Natural killer cell (primary cell): ENCODE measurements around the gene VDAC2. TPM values are rescaled to one million over a fixed set of nuclear protein-coding genes. Genes with fewer than 3 reads are reported as not detected.

Source experiments
- ATAC-seq, 3 donors: fragments of 150-1000 bp in 2 of 3; fragments of 200-7000 bp in 1 of 3; cut with Tn5 transposase; 1 replicate in 1 of 3; 2 replicates in 2 of 3; pipeline ENCODE4 v1.10.0; 2021; ENCODE audit warnings: mild to moderate bottlenecking in 2 of 3, moderate library complexity in 2 of 3
- DNase-seq, 2 donors: peaks; one replicate each; pipeline versions ENCODE4 v3.0.0 to v3.0.0-alpha.2; 2013 to 2021; ENCODE audit warnings: mixed read lengths in 1 of 2
- H3K27ac ChIP-seq: one replicate; pipeline ENCODE4 v1.5.1; 2013; ENCODE audit warnings: mild to moderate bottlenecking, low read length
- H3K27me3 ChIP-seq: one replicate; pipeline ENCODE4 v1.6.1; 2013; ENCODE audit warnings: low read length; ENCODE audit not compliant: control insufficient read depth, insufficient read depth
- H3K36me3 ChIP-seq: one replicate; pipeline ENCODE4 v1.6.1; 2013; ENCODE audit warnings: low read length; ENCODE audit not compliant: control insufficient read depth, insufficient read depth
- H3K4me1 ChIP-seq: one replicate; pipeline ENCODE4 v1.6.1; 2013; ENCODE audit warnings: low read length; ENCODE audit not compliant: control insufficient read depth, insufficient read depth
- H3K4me3 ChIP-seq: one replicate; pipeline ENCODE4 v1.5.1; 2013; ENCODE audit warnings: low read length
- H3K9me3 ChIP-seq: one replicate; pipeline ENCODE4 v1.6.1; 2013; ENCODE audit warnings: low read length; ENCODE audit not compliant: control insufficient read depth, insufficient read depth
- H3K27ac Mint-ChIP-seq, 2 donors: one replicate each; pipeline ENCODE4 v1.8.0; 2022; ENCODE audit warnings: mild to moderate bottlenecking in 2 of 2, mixed read lengths in 2 of 2, moderate library complexity in 1 of 2
- H3K27me3 Mint-ChIP-seq, 2 donors: one replicate each; pipeline ENCODE4 v1.8.0; 2022; ENCODE audit warnings: low read depth in 2 of 2, mixed read lengths in 2 of 2
- H3K36me3 Mint-ChIP-seq: one replicate; pipeline ENCODE4 v1.8.0; 2022; ENCODE audit warnings: mixed read lengths
- H3K4me1 Mint-ChIP-seq, 2 donors: one replicate each; pipeline ENCODE4 v1.8.0; 2022; ENCODE audit warnings: mixed read lengths in 2 of 2
- H3K4me3 Mint-ChIP-seq: one replicate; pipeline ENCODE4 v1.8.0; 2022; ENCODE audit warnings: mild to moderate bottlenecking, moderate library complexity, mixed read lengths
- H3K9me3 Mint-ChIP-seq, 2 donors: one replicate each; pipeline ENCODE4 v1.8.0; 2022; ENCODE audit warnings: mixed read lengths in 2 of 2
- CTCF ChIP-seq: fragments of 200-600 bp; IDR thresholded peaks from one replicate; pipeline ENCODE4 v1.8.0; 2022; ENCODE audit warnings: antibody characterized with exemption
- WGBS: methylation state at CpG from one replicate; pipeline ENCODE4 v1.1.7; 2013; ENCODE audit warnings: missing lambda C conversion rate; ENCODE audit not compliant: insufficient coverage; 5-methylcytosine and 5-hydroxymethylcytosine counted together
- intact Hi-C: fragments of 100-400 bp; cut with micrococcal nuclease; formaldehyde crosslinking; loops from one replicate; pipeline ENCODE4 v1.14.2; 2022
- total RNA-seq, 4 donors: library from RNA; stranded (reverse); fragments of 120-200 nt in 1 of 4; gene quantifications; one replicate each; pipeline versions ENCODE4 v1.2.3 to v1.2.4, GENCODE V29; 2013 to 2022

Gene VDAC2
- total RNA-seq, 3 donors from 2014 or later (not counting 1 experiment from before 2014, with no cell fraction given) = 110 to 124 (median 117) TPM

- peak; percentile 79 to 90 (median 79) for ATAC-seq
- Mint-ChIP-seq H3K27me3 (no peaks in the 10 kb centered on the region), H3K9me3 (no peaks in the 10 kb centered on the region), H3K4me3 (peak overlapping the region; percentile 76), H3K27ac (peak overlapping the region; percentile 86 to 94), H3K36me3 (peaks cover 6% of the 10 kb centered on the region), H3K4me1 (peaks cover 14 to 19% of the 10 kb centered on the region in 2 donors)
- H3K27ac ChIP-seq = peak overlapping the region; percentile 87
- no peaks in the 10 kb centered on the region for H3K27me3 ChIP-seq
- peaks cover 26% of the 10 kb centered on the region for H3K36me3 ChIP-seq
- no peaks in the 10 kb centered on the region for H3K9me3 ChIP-seq
- peak overlapping the region; percentile 74 for H3K4me3 ChIP-seq
- peak; percentile 94 to 98 for DNase-seq
- intact Hi-C loops = loop anchor here (1.0 to 2.0 kb wide), 2 partner anchors 24 to 123 kb away; partner anchors contain the start of genes SAMD8 and VDAC2
- peaks cover 20% of the 10 kb centered on the region for H3K4me1 ChIP-seq
- 1% methylated on average over 48 of the region's 48 CpGs for WGBS
- TF ChIP-seq CTCF = no peak
These were observed 23.6 kb downstream of the VDAC2 start for GRCh38 chr10:75234017-75234682.

- ATAC-seq = peak in 2 of 3 donors; percentile 0 to 1
- H3K4me1 Mint-ChIP-seq = peaks cover 13 to 19% of the 10 kb centered on the region in 2 donors
- intact Hi-C loops = loop anchor here (1.0 to 5.0 kb wide), 3 partner anchors 25 to 213 kb away; partner anchors contain the start of genes SAMD8 and VDAC2
These were observed 24.2 kb downstream of the VDAC2 start for GRCh38 chr10:75234683-75235374.

GRCh38 chr10:75235375-75236177, 25.0 kb downstream of the VDAC2 start, which contains the start of gene COMTD1:
Gene COMTD1 (minus strand): TSS chr10:75235957. CDS start chr10:75235928, 29 bp downstream.
- peak within 1 kb of the TSS; percentile 68 to 94 for H3K27ac Mint-ChIP-seq
- no peaks in the 10 kb centered on the region for H3K9me3 Mint-ChIP-seq
- H3K4me1 ChIP-seq = peaks cover 20% of the 10 kb centered on the region
- peak; percentile 100 for TF ChIP-seq CTCF
- H3K27me3 Mint-ChIP-seq = no peaks in the 10 kb centered on the region
- no peaks in the 10 kb centered on the region for H3K27me3 ChIP-seq
- peak within 1 kb of the TSS; percentile 84 for H3K4me3 Mint-ChIP-seq
- peak within 1 kb of the TSS; percentile 53 for H3K27ac ChIP-seq
- WGBS = under 1% methylated on average over 76 of the region's 76 CpGs
- intact Hi-C loops = loop anchor here (1.0 to 5.0 kb wide), 4 partner anchors 47 to 969 kb away; partner anchors contain the start of gene SAMD8
- peaks cover 4% of the 10 kb centered on the region for H3K36me3 Mint-ChIP-seq
- ATAC-seq = peak; percentile 74 to 88 (median 78)
- peaks cover 14% of the 10 kb centered on the region for H3K36me3 ChIP-seq
- H3K9me3 ChIP-seq = no peaks in the 10 kb centered on the region
- H3K4me1 Mint-ChIP-seq = peaks cover 9 to 15% of the 10 kb centered on the region in 2 donors
- peak within 1 kb of the TSS; percentile 74 for H3K4me3 ChIP-seq
- peak; percentile 92 to 95 for DNase-seq

More at GRCh38 chr10:75234683-75235374, 24.2 kb downstream of the VDAC2 start:
- peak overlapping the region; percentile 53 for H3K27ac ChIP-seq
- peaks cover 6% of the 10 kb centered on the region for H3K36me3 Mint-ChIP-seq
- peak overlapping the region; percentile 84 for H3K4me3 Mint-ChIP-seq
- no peak for DNase-seq
- no peaks in the 10 kb centered on the region for H3K27me3 ChIP-seq
- H3K27me3 Mint-ChIP-seq = no peaks in the 10 kb centered on the region
- H3K4me1 ChIP-seq = peaks cover 20% of the 10 kb centered on the region
- H3K9me3 Mint-ChIP-seq = no peaks in the 10 kb centered on the region
- H3K36me3 ChIP-seq = peaks cover 21% of the 10 kb centered on the region
- H3K4me3 ChIP-seq = peak overlapping the region; percentile 74
- under 1% methylated on average over 62 of the region's 62 CpGs for WGBS
- H3K27ac Mint-ChIP-seq = peak overlapping the region; percentile 86 to 94
- no peak for TF ChIP-seq CTCF
- H3K9me3 ChIP-seq = no peaks in the 10 kb centered on the region
